Measurements from ENCODE around the gene KIF5B. TPM values are rescaled to one million over a fixed set of nuclear protein-coding genes. Genes with fewer than 3 reads are reported as not detected.

Gene KIF5B
- total RNA-seq (2022) (106 and 108 TPM in 2 replicates), Bru-seq, nascent RNA (percentile 97 among the genes with signal in this experiment), BruChase-seq, experiment 1, labeled RNA remaining after a 6-hour chase (percentile 99 among the genes with signal in this experiment), BruChase-seq, experiment 2, labeled RNA remaining after a 2-hour chase (percentile 97 among the genes with signal in this experiment)
- long read RNA-seq, full-length matches to known transcripts, result 61 of 128 reads
- long read RNA-seq, partial matches to known transcripts, result 54 of 128 reads
- long read RNA-seq, other reads (novel, unspliced or antisense), result 13 of 128 reads

GRCh38 chr10:32056136-32057035, at the start of gene KIF5B:
KIF5B (minus strand) TSS chr10:32056425; CDS start chr10:32055973, 452 bp downstream.
- Mint-ChIP-seq H3K36me3 (ENCODE audit: insufficient read depth, unreplicated experiment) (peaks cover 39% of the 10 kb centered on the region), H3K4me3 (ENCODE audit: low read depth, unreplicated experiment) (peak within 1 kb of the TSS; percentile 98), H3K27ac (ENCODE audit: unreplicated experiment) (peak within 1 kb of the TSS; percentile 75), H3K9me3 (ENCODE audit: low read depth, unreplicated experiment) (no peaks in the 10 kb centered on the region), H3K27me3 (ENCODE audit: unreplicated experiment) (no peaks in the 10 kb centered on the region), H3K4me1 (ENCODE audit: low read depth, unreplicated experiment) (peaks cover 8% of the 10 kb centered on the region)
- CTCF ChIA-PET, result interaction anchor here (0.6 kb wide), 1 partner anchor 113 kb away, joined by 3 read pairs; no protein-coding TSS in a partner anchor
- intact Hi-C loops (cut with micrococcal nuclease; ENCODE audit: unreplicated experiment), result loop anchor here (10.0 kb wide), 1 partner anchor 98 kb away; no protein-coding TSS in a partner anchor
- DNase-seq, result peak; percentile 94
- no TSS peak for BruUV-seq (replicated peaks)
- no peak for TF ChIP-seq CTCF (IDR thresholded peaks at IDR 0.05; ENCODE audit: unreplicated experiment)

GRCh38 chr10:32105782-32106382, 49.7 kb upstream of the KIF5B start:
- DNase-seq, result no peak
- Mint-ChIP-seq H3K27me3 (ENCODE audit: unreplicated experiment) (no peaks in the 10 kb centered on the region), H3K4me3 (ENCODE audit: low read depth, unreplicated experiment) (no peak overlapping the region), H3K27ac (ENCODE audit: unreplicated experiment) (no peak overlapping the region), H3K9me3 (ENCODE audit: low read depth, unreplicated experiment) (no peaks in the 10 kb centered on the region), H3K36me3 (ENCODE audit: insufficient read depth, unreplicated experiment) (no peaks in the 10 kb centered on the region), H3K4me1 (ENCODE audit: low read depth, unreplicated experiment) (no peaks in the 10 kb centered on the region)
- no peak for TF ChIP-seq CTCF (IDR thresholded peaks at IDR 0.05; ENCODE audit: unreplicated experiment)
- no TSS peak for BruUV-seq (replicated peaks)
- CTCF ChIA-PET, result interaction anchor here (0.7 kb wide), 2 partner anchors 228 to 1676 kb away, joined by 3 to 4 read pairs; no protein-coding TSS in a partner anchor
- intact Hi-C loops (cut with micrococcal nuclease; ENCODE audit: unreplicated experiment), result no loop called here

GRCh38 chr10:32104622-32105509, 48.6 kb upstream of the KIF5B start:
- BruUV-seq (replicated peaks), result no TSS peak
- CTCF ChIA-PET, result interaction anchor here (0.6 to 0.9 kb wide), 2 partner anchors 17 to 51 kb away, joined by 3 to 5 read pairs; no protein-coding TSS in a partner anchor
- intact Hi-C loops (cut with micrococcal nuclease; ENCODE audit: unreplicated experiment), result no loop called here
- Mint-ChIP-seq H3K4me1 (ENCODE audit: low read depth, unreplicated experiment) (no peaks in the 10 kb centered on the region), H3K27ac (ENCODE audit: unreplicated experiment) (no peak overlapping the region), H3K27me3 (ENCODE audit: unreplicated experiment) (no peaks in the 10 kb centered on the region), H3K9me3 (ENCODE audit: low read depth, unreplicated experiment) (no peaks in the 10 kb centered on the region), H3K4me3 (ENCODE audit: low read depth, unreplicated experiment) (no peak overlapping the region), H3K36me3 (ENCODE audit: insufficient read depth, unreplicated experiment) (no peaks in the 10 kb centered on the region)
- TF ChIP-seq CTCF (IDR thresholded peaks at IDR 0.05; ENCODE audit: unreplicated experiment), result no peak
- DNase-seq, result no peak
